Endodermal cell (in vitro differentiated cells): ENCODE data around the gene IL17D. TPM values are rescaled to one million over a fixed set of nuclear protein-coding genes. Genes with fewer than 3 reads are reported as not detected.

Experiments
- DNase-seq: peaks from one replicate; pipeline ENCODE4 v3.0.0-alpha.2; 2017
- H3K27ac ChIP-seq: 2 replicates; pipeline ENCODE4 v1.5.1; 2013; ENCODE audit warnings: mild to moderate bottlenecking, low read depth, low read length, moderate library complexity
- H3K27me3 ChIP-seq: 2 replicates; pipeline ENCODE4 v1.6.1; 2013; ENCODE audit warnings: mild to moderate bottlenecking, low read length, moderate library complexity; ENCODE audit not compliant: insufficient read depth, control insufficient read depth, poor library complexity, severe bottlenecking
- H3K36me3 ChIP-seq: 2 replicates; pipeline ENCODE4 v1.7.0; 2013; ENCODE audit warnings: mild to moderate bottlenecking, low read length, moderate library complexity; ENCODE audit not compliant: control insufficient read depth, insufficient read depth
- H3K4me1 ChIP-seq: one replicate; pipeline ENCODE4 v1.7.0; 2013; ENCODE audit warnings: low read length; ENCODE audit not compliant: control insufficient read depth, insufficient read depth
- H3K4me3 ChIP-seq: 2 replicates; pipeline ENCODE4 v1.5.1; 2013; ENCODE audit warnings: mild to moderate bottlenecking, low read length, moderate library complexity
- H3K9ac ChIP-seq: 2 replicates; pipeline ENCODE4 v1.6.1; 2013; ENCODE audit warnings: mild to moderate bottlenecking, low read length, moderate library complexity; ENCODE audit not compliant: poor library complexity, severe bottlenecking; ENCODE audit errors: extremely low read depth
- H3K9me3 ChIP-seq: 2 replicates; pipeline ENCODE4 v1.6.1; 2013; ENCODE audit warnings: mild to moderate bottlenecking, low read length, moderate library complexity; ENCODE audit not compliant: control insufficient read depth
- H3K27ac Mint-ChIP-seq: 2 replicates; pipeline ENCODE4 v1.8.0; 2020; ENCODE audit warnings: mixed read lengths
- H3K27me3 Mint-ChIP-seq: 2 replicates; pipeline ENCODE4 v1.8.0; 2021; ENCODE audit warnings: mild to moderate bottlenecking, mixed read lengths; ENCODE audit not compliant: insufficient read depth
- H3K36me3 Mint-ChIP-seq: 2 replicates; pipeline ENCODE4 v1.8.0; 2020; ENCODE audit warnings: low read depth, mixed read lengths
- H3K4me1 Mint-ChIP-seq: 2 replicates; pipeline ENCODE4 v1.8.0; 2020; ENCODE audit warnings: mixed read lengths
- H3K4me3 Mint-ChIP-seq: 2 replicates; pipeline ENCODE4 v1.8.0; 2020; ENCODE audit warnings: mild to moderate bottlenecking, moderate library complexity, mixed read lengths
- H3K9me3 Mint-ChIP-seq: 2 replicates; pipeline ENCODE4 v1.8.0; 2020; ENCODE audit warnings: mild to moderate bottlenecking, mixed read lengths
- WGBS, 2 experiments: methylation state at CpG; one replicate each; pipeline versions ENCODE4 v1.1.5 to v1.1.7; 2013; ENCODE audit warnings: missing lambda C conversion rate in 2 of 2, mixed read lengths in 1 of 2; ENCODE audit not compliant: insufficient coverage in 1 of 2, insufficient read length in 1 of 2; 5-methylcytosine and 5-hydroxymethylcytosine counted together
- total RNA-seq, 2 donors: library from RNA; stranded (reverse); fragmentation: NEBNext Ultra II Directional in 1 of 2; extraction: Animal tissue kit (Norgen Biotek cat#: 25700) in 1 of 2; gene quantifications; 2 replicates in 1 of 2; 3 replicates in 1 of 2; pipeline ENCODE4 v1.2.1, GENCODE V29; 2021
- TF ChIP-seq, protein P1 (sequence below): fragments of 200-600 bp; sonication (generic); conservative IDR thresholded peaks from 2 replicates; pipeline ENCODE4 v1.5.0; 2021; ENCODE audit warnings: antibody characterized with exemption, mild to moderate bottlenecking

Gene IL17D
- total RNA-seq, 2 donors from 2014 or later = 0.33 to 0.88 TPM

DNA sequence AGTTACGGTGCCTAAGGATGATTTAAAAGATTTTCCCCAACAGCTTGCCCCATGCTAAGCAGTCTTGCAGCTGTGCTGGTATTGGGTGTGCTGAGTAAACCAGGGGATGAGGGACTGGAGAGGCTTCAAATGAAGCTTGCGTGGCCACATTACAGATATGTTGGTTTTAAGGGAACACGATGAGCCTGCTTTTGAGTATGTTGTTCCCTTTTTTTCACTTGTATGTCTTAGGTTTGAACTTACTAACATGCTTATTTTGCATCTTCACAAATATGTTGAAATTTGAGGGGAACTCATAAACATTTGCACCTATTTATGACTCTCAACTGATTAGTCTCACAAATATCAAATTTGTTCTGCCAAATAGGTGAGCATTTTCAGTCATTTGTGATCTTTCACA is 2.0 kb upstream of the IL17D start:
- Histone ChIP-seq H3K27me3 (peaks cover 30% of the 10 kb centered on the region), H3K4me3 (no peak overlapping the region), H3K27ac (no peak overlapping the region), H3K9me3 (no peaks in the 10 kb centered on the region), H3K9ac (no peak overlapping the region), H3K36me3 (no peaks in the 10 kb centered on the region), H3K4me1 (peaks cover 5% of the 10 kb centered on the region)
- TF ChIP-seq, protein P1, sequence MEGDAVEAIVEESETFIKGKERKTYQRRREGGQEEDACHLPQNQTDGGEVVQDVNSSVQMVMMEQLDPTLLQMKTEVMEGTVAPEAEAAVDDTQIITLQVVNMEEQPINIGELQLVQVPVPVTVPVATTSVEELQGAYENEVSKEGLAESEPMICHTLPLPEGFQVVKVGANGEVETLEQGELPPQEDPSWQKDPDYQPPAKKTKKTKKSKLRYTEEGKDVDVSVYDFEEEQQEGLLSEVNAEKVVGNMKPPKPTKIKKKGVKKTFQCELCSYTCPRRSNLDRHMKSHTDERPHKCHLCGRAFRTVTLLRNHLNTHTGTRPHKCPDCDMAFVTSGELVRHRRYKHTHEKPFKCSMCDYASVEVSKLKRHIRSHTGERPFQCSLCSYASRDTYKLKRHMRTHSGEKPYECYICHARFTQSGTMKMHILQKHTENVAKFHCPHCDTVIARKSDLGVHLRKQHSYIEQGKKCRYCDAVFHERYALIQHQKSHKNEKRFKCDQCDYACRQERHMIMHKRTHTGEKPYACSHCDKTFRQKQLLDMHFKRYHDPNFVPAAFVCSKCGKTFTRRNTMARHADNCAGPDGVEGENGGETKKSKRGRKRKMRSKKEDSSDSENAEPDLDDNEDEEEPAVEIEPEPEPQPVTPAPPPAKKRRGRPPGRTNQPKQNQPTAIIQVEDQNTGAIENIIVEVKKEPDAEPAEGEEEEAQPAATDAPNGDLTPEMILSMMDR = no peak
- Mint-ChIP-seq H3K27ac (no peak overlapping the region), H3K36me3 (no peaks in the 10 kb centered on the region), H3K27me3 (peaks cover 53% of the 10 kb centered on the region), H3K4me3 (no peak overlapping the region), H3K4me1 (no peaks in the 10 kb centered on the region), H3K9me3 (no peaks in the 10 kb centered on the region)
- no peak for DNase-seq
- WGBS, 2 experiments = 92 to 96% methylated on average over 3 of the region's 3 CpGs

DNA sequence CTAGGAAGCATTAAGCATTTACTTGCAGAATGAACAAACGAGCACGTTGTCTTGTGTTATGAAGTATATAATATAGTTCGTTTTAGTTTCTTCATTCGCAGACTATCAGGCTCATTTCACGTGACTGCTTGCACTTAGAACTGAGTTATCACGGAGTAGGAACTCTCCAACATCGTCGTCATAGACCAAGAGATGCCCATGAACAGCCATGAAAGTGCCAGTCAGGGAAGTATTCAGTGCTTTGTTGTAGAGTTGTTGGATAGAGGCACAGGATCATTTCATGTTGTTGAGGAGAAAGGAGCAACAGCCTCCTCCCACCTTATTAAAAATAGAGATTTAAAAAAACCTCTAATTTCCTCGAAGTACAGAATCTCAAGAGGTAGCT is 977 bp upstream of the IL17D start:
- Mint-ChIP-seq H3K4me3 (peak overlapping the region; percentile 81), H3K36me3 (no peaks in the 10 kb centered on the region), H3K27me3 (peaks cover 62% of the 10 kb centered on the region), H3K9me3 (no peaks in the 10 kb centered on the region), H3K27ac (no peak overlapping the region), H3K4me1 (no peaks in the 10 kb centered on the region)
- no peak for DNase-seq
- Histone ChIP-seq H3K9me3 (no peaks in the 10 kb centered on the region), H3K27ac (no peak overlapping the region), H3K4me1 (peaks cover 5% of the 10 kb centered on the region), H3K27me3 (peaks cover 30% of the 10 kb centered on the region), H3K4me3 (peak overlapping the region; percentile 82), H3K36me3 (no peaks in the 10 kb centered on the region), H3K9ac (peak overlapping the region; percentile 44)
- TF ChIP-seq, protein P1 = no peak
- 43 to 59% methylated on average over 7 to 9 of the region's 9 CpGs for WGBS, 2 experiments

DNA sequence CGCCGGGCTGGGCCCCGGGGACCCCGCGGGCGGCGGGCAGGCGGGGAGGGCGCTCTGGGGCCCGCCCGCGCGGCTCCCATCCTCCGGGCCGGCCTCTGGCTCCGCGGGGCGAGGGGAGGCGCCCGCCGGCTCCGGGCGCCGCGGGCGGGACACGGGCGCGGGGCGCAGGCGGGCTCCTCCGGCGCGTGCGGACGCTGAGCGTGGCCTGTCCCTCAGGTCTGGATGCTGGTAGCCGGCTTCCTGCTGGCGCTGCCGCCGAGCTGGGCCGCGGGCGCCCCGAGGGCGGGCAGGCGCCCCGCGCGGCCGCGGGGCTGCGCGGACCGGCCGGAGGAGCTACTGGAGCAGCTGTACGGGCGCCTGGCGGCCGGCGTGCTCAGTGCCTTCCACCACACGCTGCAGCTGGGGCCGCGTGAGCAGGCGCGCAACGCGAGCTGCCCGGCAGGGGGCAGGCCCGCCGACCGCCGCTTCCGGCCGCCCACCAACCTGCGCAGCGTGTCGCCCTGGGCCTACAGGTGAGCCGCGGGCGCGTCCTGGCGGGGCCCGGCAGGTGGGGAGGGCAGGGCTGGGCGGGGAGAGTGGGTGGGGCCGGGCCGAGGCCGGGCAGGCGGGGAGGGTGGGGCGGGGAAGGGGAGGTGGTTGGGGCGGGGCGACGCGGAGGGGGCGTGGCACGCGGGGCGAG is 420 bp downstream of the IL17D start:
- Histone ChIP-seq H3K4me3 (no peak overlapping the region), H3K9me3 (no peaks in the 10 kb centered on the region), H3K27ac (no peak overlapping the region), H3K36me3 (no peaks in the 10 kb centered on the region), H3K9ac (no peak overlapping the region), H3K27me3 (peaks cover 30% of the 10 kb centered on the region), H3K4me1 (peaks cover 5% of the 10 kb centered on the region)
- Mint-ChIP-seq H3K27ac (no peak overlapping the region), H3K36me3 (no peaks in the 10 kb centered on the region), H3K4me3 (peak overlapping the region; percentile 81), H3K9me3 (no peaks in the 10 kb centered on the region), H3K27me3 (peaks cover 62% of the 10 kb centered on the region), H3K4me1 (no peaks in the 10 kb centered on the region)
- peak; percentile 92 for DNase-seq
- TF ChIP-seq, protein P1 = peak; percentile 69
- WGBS, 2 experiments = 0 to 1% methylated on average over 21 to 84 of the region's 98 CpGs
